ENCODE results near the gene PGGT1B.

DNA sequence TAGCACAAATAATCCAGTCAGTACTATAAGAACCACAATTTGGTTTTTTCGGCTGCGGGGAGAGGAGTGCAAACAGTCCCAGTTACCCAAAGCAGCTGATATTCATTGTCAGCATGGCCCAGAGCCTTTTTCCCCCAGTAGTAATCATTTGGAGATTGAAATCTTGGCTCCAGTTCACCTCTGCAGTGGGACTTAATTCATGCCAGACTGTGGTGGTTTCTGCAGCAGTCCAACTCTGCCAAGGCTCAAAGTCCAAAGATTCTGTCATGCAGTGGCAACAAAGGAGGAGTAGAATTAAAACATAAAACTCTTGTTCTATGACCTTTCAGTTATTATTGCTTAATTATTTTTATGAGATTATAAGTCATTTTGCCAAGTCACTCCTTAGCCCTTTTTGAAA is 68.0 kb downstream of the PGGT1B start:
- TF ChIP-seq POLR2A (IDR thresholded peaks at IDR 0.05) = no peak
- TF ChIP-seq, protein P1, sequence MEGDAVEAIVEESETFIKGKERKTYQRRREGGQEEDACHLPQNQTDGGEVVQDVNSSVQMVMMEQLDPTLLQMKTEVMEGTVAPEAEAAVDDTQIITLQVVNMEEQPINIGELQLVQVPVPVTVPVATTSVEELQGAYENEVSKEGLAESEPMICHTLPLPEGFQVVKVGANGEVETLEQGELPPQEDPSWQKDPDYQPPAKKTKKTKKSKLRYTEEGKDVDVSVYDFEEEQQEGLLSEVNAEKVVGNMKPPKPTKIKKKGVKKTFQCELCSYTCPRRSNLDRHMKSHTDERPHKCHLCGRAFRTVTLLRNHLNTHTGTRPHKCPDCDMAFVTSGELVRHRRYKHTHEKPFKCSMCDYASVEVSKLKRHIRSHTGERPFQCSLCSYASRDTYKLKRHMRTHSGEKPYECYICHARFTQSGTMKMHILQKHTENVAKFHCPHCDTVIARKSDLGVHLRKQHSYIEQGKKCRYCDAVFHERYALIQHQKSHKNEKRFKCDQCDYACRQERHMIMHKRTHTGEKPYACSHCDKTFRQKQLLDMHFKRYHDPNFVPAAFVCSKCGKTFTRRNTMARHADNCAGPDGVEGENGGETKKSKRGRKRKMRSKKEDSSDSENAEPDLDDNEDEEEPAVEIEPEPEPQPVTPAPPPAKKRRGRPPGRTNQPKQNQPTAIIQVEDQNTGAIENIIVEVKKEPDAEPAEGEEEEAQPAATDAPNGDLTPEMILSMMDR (IDR thresholded peaks at IDR 0.05) = no peak

All from lower leg skin (tissue), 3 donors.